NCI-H2196 treated with DMSO at 0.1 percent for 48 hours (cell line): Measurements from ENCODE around the gene CCDC9B.

ENCODE experiments used
- DNase-seq: peaks from one replicate; lab custom pipeline; 2025; ENCODE audit not compliant: unreplicated experiment; lab: John Stamatoyannopoulos, UW

CCDC9B gene

GRCh38 chr15:40310001-40310959 lies 30.5 kb downstream of the CCDC9B start:
- no peak for DNase-seq

GRCh38 chr15:40309344-40309862 lies 31.3 kb downstream of the CCDC9B start:
- DNase-seq = no peak

GRCh38 chr15:40307421-40308211 lies 33.1 kb downstream of the CCDC9B start, which contains the start of gene PLCB2:
Gene PLCB2, minus strand, starts transcription at chr15:40307935. Its CDS starts 263 bp downstream, at chr15:40307672.
- no peak for DNase-seq

DNA sequence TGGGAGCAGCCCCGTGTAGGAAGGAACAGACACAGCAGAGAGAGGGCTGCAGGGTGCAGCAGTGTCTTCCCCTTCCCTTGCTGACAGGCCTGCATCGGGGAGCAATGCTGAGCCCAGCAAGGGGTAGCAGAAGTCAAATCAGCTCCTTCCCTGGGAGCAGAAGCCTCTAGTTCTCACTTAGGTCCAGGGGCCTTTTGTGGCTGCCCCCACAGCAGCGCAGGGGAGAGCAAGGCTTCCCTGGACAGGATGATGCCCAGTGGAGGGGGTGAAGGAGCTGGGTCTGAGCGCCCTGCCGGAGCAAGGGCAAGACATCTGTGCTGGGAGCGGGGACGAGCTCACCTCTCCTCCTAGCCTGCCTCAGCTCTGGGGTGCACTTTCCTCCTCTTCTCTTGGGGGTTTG lies 33.8 kb downstream of the CCDC9B start:
- DNase-seq = no peak

GRCh38 chr15:40306371-40306770 lies 34.4 kb downstream of the CCDC9B start:
- no peak for DNase-seq

GRCh38 chr15:40305281-40305680 lies 35.5 kb downstream of the CCDC9B start:
- DNase-seq = no peak

GRCh38 chr15:40303576-40303975 lies 37.2 kb downstream of the CCDC9B start:
- no peak for DNase-seq

GRCh38 chr15:40302981-40303380 lies 37.8 kb downstream of the CCDC9B start:
- no peak for DNase-seq

DNA sequence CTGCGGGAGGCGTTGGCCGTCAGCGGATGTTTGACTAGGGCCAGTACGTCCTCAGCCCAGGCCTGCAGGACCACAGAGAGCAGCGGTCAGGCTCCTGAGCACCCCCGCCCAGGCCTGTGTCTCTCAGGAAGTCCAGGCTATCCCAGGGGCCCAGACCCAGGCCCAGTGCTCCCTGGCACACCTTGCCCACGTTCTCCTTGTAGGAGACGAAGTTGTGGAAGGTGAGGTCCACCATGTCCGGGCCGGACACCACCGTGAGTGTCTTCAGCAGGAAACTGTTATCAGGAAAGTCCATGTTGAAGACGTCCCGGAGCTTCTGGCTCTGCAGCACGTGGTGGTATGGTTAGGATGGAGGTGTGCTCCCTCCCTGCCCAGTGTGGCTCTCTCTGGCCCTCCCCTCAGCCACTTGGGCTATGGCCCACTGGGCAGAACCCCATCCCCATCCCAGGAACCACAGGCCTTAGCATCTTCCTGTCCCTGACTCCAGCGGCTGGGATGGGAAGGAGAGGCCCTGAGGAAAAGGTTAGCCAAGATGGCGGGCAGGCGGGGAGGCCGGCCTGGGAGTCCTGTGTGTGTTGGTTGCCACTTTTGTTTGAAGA lies 38.4 kb downstream of the CCDC9B start:
- DNase-seq = no peak

DNA sequence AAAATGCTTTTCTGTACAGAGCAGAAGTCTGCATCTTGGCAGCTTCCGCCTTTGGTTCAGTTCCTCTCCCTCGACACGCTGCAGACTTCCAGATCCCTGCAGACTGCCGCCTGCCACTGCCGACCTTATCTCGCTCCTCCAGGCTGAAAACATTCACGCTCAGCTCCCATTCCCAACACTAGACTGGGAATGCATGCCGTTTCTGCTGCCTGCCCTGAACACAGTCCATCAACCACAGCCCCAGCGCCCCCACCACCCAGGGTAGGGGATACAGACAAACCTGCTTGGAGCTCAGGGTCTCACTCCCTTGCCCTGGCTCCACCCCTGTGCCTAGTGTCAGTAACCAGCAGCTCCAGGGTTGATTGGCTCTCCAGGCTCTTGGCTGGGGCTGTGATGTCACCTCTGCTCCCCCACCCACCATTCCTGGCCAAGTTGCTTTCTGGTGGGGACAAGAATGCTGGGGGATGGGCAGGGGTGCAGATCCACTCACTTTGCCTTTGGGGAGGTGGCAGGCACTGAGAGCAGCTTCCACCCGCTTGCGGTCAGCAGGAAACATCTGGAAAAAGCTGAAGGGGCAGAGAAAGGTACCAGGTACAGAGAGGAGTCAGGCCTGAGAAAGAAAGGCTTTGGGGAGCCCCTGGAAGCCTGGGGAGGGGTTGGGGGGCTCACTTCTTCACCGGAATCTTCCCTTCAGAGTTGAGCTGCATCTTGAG lies 39.1 kb downstream of the CCDC9B start:
- no peak for DNase-seq

- no peak for DNase-seq
Measured at GRCh38 chr15:40300771-40301170, 40.0 kb downstream of the CCDC9B start.

DNA sequence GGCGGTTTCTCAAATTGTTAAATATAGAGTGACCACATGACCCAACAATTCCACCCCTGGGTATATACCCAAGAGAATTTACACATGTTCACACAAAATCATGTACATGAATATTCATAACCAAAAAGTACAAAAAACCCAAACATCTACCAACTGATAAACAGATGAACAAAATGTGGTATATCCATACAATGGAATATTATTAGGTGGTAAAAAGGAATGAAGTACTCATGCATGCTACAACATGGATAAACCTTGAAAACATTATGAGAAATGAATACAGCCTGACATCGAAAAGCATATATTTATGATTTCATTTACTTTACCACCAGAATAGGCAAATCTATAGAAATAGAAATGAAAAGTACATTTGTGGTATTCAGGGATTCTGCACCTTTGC lies 40.4 kb downstream of the CCDC9B start:
- no peak for DNase-seq

- DNase-seq = no peak
Measured at GRCh38 chr15:40298216-40298935, 42.4 kb downstream of the CCDC9B start.

DNA sequence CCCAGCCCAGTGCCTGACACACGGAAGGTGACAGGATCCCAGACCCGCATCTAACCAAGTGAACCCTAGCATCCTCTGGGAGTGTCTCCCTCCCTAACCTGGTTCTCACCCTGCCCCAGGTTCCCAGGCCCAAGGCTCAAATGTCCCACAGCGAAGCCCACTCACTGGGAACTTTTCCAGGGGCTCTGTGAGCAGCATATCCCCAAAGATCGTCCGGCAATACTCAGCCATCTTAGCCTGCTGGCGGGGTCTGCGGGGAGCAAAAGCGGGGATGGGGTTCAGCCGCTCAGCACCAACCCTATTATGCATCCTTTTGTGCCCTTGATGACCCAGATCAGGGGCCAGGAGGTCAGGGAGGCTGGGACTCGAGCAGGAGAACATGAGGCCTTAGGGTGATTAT lies 43.4 kb downstream of the CCDC9B start:
- DNase-seq = no peak

- DNase-seq = no peak
Measured at GRCh38 chr15:40296561-40297230, 44.0 kb downstream of the CCDC9B start.

DNA sequence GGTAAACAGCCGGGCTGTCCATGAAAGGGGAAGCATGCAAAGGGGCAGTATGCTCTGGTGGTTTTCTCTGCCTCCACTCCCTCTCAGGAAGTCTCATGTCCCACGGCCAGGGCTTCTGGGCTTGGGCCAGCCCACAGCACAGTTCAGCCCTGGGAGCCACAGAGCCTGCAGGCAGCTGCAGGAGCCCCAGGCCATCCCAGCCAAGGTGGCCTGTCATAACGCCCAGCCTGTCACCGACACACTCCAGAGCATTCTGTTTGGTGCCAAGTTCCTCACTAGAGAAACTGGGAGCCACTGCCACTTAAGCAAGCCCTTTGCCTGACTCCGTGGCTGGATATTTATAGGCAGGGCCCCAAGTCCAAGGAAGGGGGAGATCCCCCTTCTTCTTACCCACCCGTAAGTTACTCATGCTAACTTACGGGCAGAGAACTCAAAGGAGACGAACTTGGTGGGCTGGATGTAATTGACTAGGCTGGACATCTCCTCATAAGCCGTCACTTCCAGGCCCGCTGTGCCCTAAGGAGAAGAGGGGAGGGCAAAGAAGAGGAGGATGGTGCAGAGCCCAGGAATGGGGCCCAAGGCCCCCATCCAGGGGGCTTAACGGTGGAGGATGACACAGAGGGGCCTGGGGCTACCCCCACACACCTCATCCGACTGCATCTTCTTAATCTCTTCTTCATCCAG lies 44.7 kb downstream of the CCDC9B start:
- DNase-seq = no peak

DNA sequence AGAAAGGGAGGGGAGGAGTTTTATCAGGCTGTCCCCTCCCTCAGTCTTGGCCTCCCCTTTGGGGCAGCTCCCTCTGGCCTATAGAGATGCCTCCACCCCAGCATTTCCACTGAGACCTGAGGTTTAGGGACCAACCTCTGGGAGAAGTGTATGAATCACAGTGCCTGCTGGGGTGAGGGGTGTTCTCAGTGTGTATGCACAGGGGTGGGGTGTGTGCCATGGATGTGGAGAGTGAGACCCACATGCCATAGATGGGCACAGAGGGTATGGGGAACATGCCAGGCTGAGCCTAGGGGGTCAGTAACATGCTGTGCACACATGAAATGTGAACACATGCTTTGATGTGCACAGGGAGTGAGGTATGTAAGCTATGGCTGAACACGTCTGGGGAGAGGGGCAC lies 45.4 kb downstream of the CCDC9B start:
- DNase-seq = no peak

- no peak for DNase-seq
Measured at GRCh38 chr15:40293905-40294895, 46.5 kb downstream of the CCDC9B start.
